Activated CD4-positive, alpha-beta T cell treated with anti-CD3 and anti-CD28 coated beads, Interleukin-10, Interleukin-2, amounts not matched to agents 100 ng/mL and 50 ng/mL, durations not matched to agents 16 hours and 8 hours (primary cell): ENCODE data around the gene CFAP206.

Experiments
- DNase-seq: peaks from one replicate; pipeline ENCODE4 v3.0.0-alpha.2; 2020

Gene CFAP206, protein sequence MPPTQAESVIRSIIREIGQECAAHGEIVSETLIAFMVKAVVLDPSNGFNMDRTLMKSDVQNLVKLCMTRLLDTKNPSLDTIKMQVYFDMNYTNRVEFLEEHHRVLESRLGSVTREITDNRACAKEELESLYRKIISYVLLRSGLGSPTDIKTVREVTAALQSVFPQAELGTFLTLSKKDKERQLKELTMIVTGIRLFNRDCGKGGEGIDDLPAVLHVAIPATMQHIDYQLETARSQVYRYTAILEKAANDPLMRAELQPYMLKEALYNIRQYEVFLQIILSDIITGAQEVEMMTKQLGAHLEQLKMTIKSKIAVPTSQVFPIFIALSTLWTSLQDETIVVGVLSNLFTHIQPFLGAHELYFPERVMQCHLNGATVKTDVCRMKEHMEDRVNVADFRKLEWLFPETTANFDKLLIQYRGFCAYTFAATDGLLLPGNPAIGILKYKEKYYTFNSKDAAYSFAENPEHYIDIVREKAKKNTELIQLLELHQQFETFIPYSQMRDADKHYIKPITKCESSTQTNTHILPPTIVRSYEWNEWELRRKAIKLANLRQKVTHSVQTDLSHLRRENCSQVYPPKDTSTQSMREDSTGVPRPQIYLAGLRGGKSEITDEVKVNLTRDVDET

DNA sequence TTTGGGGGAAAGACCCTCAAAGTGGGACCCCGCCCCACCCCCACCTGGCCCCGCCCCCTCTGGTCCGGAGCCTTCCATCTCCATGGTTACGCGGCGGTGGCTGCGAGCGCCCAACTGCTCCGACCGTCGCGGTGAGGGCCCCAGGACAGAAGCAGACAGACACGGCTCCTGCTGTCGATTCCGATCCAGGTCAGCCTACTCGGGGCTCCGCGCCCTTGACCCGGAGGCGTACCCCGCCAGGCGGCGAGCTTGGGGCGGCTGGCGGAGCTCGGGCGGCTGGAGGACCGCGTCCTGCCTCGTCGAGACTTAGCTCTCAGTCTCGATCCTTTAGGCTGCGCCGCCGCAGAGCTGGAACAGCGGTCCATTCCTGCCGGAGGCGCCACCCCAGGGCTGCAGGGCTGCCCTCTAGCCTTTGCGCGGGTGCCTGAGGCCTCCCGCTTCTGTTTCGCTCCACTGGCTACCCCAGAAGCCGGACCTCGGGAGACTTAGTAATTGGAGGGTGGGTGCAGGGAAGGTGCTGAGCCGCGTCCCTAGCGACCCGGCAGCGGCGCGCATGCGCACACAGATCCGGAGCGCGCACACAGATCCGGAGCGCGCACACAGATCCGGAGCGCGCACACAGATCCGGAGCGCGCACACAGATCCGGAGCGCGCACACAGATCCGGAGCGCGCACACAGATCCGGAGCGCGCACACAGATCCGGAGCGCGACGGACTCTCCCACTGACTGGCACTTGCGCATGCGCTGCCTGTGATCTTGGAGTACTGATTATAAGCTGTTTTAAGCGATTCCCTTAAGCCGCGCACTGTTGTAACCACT is at the start of gene CFAP206:
Gene CFAP206, plus strand, starts transcription at position 72 of the 820 bp plus-strand sequence. CDS start 1,868 bp downstream, outside the sequence.
- peak; percentile 77 for DNase-seq

DNA sequence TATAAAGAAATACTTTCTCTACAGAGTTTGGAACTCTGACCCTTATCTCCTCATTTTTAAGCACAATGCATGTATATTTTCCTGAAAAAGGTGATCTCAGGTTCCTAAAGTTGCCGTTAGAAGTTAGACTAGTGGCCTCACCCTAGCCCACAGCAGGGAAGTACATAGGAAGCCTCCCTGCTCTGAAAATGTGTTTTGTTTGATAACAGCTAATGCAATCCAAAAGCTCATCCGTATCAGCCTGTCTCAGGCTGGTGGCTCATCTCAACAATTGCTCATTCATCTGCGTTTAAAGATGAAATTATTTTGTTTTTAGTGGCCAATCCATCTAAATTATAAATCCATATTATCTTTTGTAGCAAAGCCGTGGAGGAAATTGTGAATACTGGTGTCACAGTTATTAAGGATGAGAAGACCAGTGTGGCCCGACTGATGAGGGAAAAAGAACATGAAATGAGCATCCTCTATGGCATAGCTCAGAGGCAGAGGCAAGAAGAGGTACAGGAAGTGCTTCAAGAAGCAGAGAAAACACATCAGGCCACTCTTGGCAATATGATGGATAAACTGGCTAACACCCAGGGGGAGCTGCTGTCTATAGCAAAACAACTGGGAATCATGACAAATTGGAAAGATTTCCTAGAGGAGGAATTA is 43.0 kb upstream of the CFAP206 start:
- DNase-seq, result no peak

DNA sequence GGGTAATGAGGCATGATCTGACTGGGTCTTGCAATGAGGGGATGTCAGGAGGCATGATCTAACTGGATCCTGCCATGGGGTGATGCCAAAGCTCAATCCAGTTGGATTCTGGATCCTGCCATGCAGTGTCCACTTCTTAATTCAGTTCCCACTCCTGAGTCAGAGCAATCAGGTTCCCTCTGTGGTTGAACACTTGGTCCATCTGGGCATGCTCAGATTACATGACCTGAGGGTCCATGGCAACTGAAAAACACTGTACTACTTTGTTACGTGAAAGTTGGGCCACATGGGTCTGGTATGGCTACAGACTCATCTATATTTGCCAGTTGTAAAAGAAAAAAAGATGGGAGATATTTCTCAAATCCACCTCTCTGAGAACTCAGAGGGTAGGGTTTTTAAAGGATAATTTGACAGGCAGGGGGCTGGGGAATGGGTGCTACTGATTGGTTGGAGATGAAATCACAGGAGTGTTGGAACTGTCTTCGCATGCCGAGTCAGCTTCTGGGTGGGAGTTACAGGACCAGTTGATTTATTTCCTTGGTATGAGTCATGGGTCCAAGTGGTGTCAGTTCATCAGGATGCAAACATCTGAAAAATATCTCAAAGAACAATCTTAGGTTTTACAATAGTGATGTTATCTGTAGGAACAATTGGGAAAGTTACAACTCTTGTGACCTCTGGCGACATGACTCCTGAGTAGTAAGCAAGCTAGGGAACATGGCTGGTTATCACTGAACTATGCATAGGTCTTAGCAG is 41.5 kb upstream of the CFAP206 start:
- DNase-seq, result no peak

DNA sequence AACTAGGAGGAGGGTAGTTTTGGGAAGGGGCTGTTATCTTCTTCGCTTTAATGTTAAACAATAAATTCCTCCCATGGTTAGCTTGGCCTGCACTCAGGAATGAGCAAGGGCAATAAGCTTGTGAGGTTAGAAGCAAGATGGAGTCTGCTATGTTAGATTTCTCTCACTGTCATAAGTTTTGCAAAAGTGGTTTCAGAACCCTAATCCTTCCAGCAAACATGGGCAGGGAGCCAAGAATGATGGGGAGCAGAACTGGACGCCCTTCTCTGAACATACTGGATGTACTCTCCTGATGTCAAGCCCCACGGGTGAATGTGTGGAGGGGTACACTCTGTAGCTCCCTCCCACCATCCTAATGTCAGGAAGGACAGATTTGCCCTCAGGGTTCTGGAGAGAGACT is 40.9 kb upstream of the CFAP206 start:
- DNase-seq, result no peak

DNA sequence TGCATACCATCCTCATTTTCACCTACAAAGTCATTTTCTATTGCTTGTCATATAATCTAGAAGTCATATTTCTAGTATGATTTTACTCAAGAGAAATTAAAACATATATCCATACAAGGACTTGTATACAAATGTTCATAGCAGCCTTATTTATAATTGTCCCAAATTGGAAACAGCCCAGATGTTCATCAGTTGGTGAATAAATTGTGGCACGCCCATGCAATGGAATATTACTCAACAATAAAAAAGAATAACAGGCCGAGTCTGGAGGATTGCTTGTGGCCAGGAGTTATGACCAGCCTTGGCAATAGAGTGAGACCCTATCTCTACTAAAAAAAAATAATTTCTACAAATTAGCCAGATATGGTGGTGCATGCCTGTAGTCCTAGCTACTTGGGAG is 34.4 kb upstream of the CFAP206 start:
- no peak for DNase-seq

DNA sequence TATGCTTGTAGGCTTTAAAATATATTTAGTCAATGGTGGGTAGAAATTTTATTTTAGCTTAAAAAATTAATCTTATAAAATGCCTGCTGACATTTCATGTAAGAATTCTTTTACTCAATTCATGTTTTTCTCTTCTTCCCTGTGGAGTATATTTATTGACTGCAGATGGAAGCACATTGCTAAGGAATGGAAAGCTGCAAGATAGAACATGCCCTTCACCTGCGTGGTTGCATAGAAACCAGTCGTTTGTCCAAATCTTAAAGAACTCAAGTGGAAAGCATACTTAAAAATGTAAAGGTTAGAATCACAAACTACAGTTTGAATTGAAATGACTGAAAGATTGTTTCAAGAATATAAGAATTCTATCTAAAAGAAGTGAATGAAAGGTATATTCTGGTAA is 32.5 kb upstream of the CFAP206 start:
- no peak for DNase-seq

DNA sequence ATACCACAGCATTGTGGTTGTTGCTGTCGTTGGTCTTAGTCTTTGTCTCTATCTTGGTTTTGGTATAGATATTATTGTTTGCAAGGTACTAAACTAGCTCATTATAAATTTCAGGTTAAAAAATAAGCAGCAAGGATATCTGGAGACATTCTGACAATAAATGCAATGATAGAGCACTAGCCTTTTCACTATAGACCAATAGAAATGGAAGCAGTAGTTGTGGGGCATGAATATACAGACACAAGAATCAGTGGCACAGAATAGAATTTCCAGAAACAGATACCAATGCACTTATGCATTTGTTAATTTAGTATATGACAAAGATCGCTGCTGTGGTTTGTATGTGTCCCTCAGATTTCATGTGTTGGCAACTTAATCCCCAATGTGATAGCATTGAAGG is 31.1 kb upstream of the CFAP206 start:
- no peak for DNase-seq

DNA sequence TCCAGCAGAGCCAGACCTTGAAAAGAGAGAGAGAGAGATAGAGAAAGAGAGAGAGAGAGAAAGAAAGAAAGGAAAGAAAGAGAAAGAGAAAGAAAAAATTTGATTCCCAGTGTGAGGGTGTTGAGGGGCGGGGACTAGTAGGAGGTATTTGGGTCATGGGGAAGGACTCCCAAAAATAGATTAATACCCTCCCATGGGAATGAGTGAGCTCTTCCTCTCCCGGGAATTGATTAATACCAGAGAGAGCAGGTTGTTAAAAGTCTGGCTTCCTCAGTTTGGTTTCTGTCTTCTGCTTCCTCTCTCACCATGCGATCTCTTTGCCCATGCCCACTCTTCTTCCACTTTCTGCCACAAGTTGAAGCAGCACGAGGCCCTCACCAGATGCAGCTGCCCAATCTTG is 28.8 kb upstream of the CFAP206 start:
- no peak for DNase-seq

DNA sequence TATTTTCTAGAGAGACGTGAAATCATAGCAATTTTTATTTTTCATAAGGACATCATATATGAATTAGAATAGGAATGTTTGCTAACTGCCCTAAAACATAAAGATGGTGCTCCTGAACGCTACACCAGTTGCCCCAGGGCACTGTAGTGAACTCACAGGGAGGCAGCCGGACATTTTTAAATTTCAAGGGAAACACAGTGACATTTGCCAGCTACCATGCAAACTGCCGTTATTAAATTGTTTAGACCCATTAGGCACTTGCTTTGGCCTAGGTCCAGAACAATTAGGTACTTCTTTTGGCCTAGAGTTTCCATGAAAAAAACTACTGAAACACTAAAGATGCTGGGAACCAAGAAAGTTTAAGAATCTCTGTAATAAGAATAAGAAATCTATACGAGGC is 24.9 kb upstream of the CFAP206 start:
- no peak for DNase-seq

DNA sequence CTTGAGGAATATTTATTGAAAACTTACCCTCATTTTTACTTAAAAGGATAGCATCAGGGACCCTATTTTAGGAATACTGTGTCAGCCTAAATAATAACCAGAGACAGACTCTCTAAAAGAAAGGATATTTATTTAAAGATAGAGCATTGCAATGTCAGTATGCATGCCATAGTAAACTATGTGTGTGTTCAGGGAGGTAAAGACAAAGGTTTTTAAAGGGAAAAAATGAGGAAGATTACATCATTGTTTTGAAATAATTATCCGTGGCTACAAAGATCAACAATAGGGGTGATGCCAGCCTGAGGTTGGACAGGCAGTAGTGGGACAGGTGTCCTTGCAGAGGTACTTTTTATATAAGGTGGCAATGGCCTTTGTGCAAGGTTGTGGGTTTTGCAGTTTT is 23.7 kb upstream of the CFAP206 start:
- no peak for DNase-seq

DNA sequence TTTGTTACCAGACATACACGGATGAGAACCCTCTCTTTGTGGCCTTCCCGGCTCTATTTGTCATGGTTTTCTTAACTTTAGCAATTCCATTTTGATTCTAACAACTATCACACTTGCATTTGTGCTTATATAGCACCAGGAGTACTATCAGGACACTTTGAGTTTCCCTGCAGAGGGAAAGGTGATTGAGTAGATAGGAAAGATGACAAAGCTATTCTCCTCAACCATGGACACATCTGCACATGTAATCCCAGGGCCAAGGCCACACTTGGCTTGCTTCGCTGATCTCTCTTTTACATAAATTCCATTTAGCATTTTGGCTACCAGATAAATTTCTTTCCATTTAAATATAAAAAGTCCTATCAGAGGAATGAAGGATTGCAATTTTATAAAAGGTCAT is 23.3 kb upstream of the CFAP206 start:
- no peak for DNase-seq

DNA sequence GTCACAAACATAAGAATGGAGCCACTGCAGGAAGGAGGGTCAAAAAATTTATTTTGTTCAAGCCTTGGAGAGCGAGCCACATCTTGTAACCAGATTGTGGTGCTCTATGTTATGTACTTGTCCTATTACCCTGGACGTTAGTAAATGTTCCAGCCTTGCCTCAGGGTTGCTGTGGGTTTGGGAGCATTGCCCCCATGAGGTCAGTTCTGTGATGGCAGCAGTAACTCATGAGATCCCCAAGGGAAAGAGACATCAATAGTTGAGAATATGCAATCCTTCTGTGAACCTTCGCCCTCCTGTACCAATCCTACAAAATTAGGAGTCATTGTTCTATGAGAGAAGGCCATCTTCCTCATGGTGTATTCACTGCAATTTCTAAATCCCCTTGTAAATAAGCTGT is 16.4 kb upstream of the CFAP206 start:
- DNase-seq, result peak; percentile 2

DNA sequence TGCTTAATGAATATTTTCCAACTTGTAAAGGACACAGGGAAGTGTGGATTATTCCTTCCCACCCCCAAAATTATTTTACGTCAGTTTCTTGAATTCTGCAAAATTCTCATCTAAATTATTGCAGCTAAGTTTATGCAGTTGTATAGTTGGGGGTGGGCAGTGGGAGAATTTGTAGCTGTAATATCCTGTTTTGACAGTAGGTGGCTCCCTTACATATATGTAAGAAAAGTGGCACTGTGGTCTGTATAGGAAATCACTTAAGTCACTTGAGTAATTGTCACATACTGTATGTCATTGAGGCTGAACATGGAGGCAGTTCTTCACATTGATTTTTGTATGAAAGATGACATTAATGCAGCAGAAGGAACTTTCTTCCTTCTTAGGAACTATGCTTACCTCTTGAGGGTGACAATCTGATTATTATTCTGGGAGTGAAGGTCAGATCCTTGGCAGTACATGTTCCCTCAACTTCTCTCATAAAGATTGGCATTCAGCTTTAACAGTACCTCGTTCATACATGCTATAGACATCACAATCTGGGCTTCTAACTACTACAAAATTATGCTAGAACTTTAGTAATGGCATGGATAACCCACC is 14.6 kb upstream of the CFAP206 start:
- DNase-seq, result peak; percentile 64

DNA sequence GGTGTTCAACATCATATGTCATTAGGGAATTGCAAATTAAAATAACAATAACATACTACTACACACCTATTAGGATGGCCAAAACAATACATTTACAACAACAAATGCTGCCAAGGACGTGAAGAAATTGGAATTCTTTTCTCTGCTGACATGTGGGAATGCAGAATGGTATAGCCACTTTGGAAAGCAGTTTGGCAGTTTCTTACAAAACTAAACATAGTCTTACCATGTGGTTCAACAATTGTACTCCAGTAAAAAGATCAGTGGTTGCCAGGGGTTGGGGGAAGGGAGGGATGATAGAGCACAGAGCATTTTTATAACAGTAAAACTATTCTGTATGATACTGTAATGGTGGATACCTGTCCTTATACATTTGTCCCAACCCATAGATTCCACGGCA is 12.3 kb upstream of the CFAP206 start:
- DNase-seq, result no peak

DNA sequence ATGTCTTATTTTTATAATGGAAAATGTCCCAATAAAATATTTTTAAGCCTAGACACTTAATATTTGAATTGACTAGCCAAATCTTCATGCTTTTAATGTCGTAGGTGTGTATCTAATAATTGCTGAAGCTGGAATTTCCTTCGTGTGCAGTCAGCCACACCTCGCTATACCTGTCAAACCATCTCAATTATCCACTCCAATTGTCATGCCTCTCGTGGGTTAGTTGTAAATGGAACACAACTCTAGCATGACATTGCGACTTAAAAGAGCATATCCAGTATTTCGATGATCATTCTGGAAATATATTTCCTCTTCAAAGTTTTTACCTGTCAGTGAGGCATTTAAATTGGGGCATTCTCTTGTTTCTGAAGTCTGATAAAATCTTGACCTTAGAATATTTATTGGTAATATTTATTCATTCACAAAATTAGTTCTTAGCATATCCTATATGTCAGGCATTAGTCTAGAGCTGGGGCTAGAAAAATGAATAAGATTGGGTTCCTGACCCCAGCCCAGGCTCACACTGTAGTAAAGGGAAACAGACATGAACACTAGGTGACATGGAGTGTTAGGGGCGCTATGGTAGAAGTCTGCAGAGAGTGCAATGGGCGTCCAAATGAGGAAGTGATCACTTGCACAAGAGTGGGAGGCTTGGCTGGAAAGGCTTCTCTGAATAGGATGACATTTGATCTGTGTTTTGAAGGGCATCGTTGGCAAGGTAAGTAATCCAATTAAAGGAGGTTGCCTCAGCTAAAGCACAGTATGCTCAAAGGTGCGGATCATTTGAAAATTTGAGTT is 11.0 kb upstream of the CFAP206 start:
- no peak for DNase-seq

DNA sequence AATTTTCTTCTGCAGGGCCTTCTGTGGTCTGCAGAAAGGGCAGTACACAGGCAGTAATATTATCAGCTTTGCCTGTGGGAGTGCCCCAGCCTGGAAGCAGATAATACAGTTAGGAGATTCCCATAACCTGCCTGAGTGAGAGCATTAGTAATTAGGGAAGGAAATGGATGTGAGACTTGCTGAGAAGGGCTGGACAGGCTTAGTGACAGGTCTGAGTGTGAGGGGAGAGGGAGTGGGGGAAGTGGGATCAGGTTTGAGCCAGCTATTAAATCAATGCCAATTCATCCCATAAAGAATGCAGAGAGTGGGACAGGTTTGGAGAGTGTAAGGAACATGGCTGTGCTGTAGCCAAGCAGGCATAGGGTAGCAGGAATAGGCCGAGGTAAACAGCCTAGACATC is 10.1 kb upstream of the CFAP206 start:
- DNase-seq, result no peak

DNA sequence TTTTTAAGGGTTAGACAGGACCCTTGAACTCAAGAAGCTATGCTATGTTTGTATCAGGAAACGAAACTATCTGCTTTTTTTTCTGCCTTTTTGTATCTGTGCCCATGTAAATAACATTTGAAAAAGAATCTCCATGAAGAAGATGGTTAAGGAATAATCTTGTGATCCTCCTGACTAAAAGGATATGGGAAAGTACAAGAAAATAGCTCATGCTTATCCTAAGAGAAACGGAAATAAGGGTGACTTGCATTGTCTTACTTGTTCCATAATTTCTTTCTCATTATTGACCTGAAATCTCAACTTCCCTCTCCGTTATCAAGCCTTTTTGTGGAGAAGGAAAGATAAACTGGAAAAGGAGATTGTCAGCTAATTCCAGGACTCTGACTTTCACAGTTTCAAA is 5.9 kb upstream of the CFAP206 start:
- DNase-seq, result no peak

DNA sequence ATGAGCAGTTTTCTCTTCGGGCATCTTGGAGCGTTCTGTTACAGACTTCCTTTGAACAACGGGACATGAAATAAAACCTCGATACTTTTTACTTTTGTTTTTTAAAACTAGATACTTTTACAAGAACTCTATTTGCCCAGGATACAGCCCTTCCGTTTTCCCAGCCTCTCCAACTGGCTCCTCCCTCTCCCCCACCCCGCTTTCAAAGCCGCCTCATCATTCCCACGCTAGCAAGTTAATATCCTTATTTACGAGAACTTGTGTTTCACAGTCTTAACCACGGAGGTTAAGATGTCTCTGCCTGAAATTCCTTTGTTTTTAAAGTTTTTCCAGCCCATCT is 241 bp upstream of the CFAP206 start:
- DNase-seq, result no peak

DNA sequence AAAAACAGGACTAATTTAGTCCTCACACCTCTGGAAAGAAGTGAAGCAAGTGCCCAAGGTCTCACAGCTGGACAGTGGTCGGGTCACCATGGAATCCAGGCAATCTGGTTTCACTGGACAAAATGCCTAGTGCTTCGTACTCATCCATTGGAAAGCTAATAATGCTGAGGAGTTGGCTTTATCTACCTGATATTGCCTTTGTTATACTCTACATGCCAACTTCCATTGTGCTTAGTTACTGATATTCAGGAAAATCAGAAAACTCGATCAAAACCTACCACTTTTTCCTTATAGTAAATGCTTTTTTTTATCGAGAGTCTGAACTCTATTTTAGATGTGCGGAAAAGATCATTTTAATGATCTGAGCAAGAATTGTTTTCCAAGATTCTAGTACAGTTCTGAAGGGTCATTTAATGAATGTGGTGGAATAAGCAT is 966 bp downstream of the CFAP206 start:
- DNase-seq, result no peak

DNA sequence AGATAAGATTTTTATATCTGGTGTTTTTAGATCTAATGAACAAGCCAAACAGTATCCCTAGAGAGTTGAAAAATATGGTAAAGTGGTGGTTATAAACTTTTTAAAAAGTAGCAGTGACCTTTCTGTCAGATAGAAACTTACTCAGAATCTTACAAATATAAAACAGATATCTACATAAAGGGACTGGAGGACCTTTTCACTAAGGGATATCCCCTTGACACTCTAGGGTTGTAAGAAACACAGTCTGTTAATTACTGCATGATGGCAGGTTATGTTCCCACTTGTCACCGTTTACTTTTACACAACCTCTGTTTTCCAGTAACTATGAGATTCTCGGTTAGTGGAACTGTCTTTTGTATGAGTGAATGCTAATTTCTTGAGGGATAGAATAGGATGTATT is 11.5 kb downstream of the CFAP206 start:
- no peak for DNase-seq

DNA sequence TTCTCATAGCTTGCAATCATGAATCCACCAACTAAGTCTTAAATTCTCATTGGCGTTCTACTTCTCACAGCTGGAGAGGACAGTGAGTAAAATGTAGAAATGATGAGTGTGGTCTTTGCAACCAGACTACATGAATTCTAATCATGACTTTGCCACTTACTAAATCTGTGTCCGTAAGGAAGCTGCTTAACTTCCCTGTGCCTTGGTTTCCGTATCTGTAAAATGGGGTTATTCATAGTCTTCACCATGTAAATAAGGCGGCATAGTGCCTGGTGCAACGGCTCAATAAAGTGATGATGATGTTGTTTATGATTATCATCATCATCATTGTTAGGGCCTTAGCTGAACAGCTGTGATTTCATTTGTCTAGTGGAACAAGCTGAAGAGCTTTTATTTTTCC is 12.6 kb downstream of the CFAP206 start:
- DNase-seq, result no peak
